ENCODE results near the gene HRG. TPM values are rescaled to one million over a fixed set of nuclear protein-coding genes. Genes with fewer than 3 reads are reported as not detected.

Gene HRG
- total and polyA plus RNA-seq, 2 of the 8 experiments (the other 6 are each of a cell fraction or from before 2014, with no cell fraction given), result 0.03 to 0.15 TPM

- TF ChIP-seq ATF3 (IDR thresholded peaks at IDR 0.05; ENCODE audit: insufficient read depth, low read depth, low read length), result no peak
- TF ChIP-seq HDAC6 (IDR thresholded peaks at IDR 0.05; ENCODE audit: low read depth, low read length), result no peak
- TF ChIP-seq PHF8 (conservative IDR thresholded peaks at IDR 0.05; ENCODE audit: low read depth, low read length), result no peak
- TF ChIP-seq KDM5A (IDR thresholded peaks at IDR 0.05; ENCODE audit: low read length), result no peak
- no peak for TF ChIP-seq EZH2 (IDR thresholded peaks at IDR 0.05; ENCODE audit: low read depth, low read length, severe bottlenecking)
- TF ChIP-seq TBP (IDR thresholded peaks at IDR 0.05; ENCODE audit: low read depth, low read length), result no peak
- no peak for TF ChIP-seq POU5F1 (IDR thresholded peaks at IDR 0.05; ENCODE audit: low read depth, low read length)
- no peak for TF ChIP-seq NRF1 (IDR thresholded peaks at IDR 0.05; ENCODE audit: low read depth, low read length)
- TF ChIP-seq RXRA (IDR thresholded peaks at IDR 0.05; ENCODE audit: insufficient read depth, low read depth, low read length), result no peak
- TF ChIP-seq POLR2A (IDR thresholded peaks at IDR 0.05; ENCODE audit: control extremely low read depth in 1 of 2, low read depth in 2 of 2, low read length in 2 of 2), result no peak
- no peak for TF ChIP-seq CHD2 (IDR thresholded peaks at IDR 0.05; ENCODE audit: low read length)
- TF ChIP-seq GTF2F1 (IDR thresholded peaks at IDR 0.05; ENCODE audit: borderline replicate concordance, low read depth, low read length), result no peak
- H3K27me3 ChIP-seq (replicated peaks in 1 of 4; ENCODE audit: control insufficient read depth in 3 of 4, extremely low read depth in 1 of 4, insufficient read depth in 3 of 4, low read length in 3 of 4), result no peaks in the 10 kb centered on the region; a peak in 1 of 7 replicates
- H2BK120ac ChIP-seq (replicated peaks; ENCODE audit: low read depth, low read length), result no peak overlapping the region
- H3K4me2 ChIP-seq (ENCODE audit: insufficient read depth in 1 of 2, low read depth in 2 of 2, low read length in 2 of 2), result no peak overlapping the region
- 98% methylated on average over 8 of the region's 8 CpGs; no CpG with 5 or more reads in 1 of the 2 experiments for WGBS, 2 experiments (ENCODE audit: extremely low coverage in 1 of 2, insufficient coverage in 1 of 2, insufficient read length in 1 of 2, insufficient replicate concordance in 2 of 2, low coverage in 1 of 2, low lambda C conversion rate in 2 of 2, missing lambda C conversion rate in 1 of 2)
- H3K23ac ChIP-seq (ENCODE audit: insufficient read length), result no peak overlapping the region
- H2AFZ ChIP-seq (ENCODE audit: low read length), result no peak overlapping the region
- H2BK15ac ChIP-seq (ENCODE audit: low read length), result no peak overlapping the region
- H3K4me1 ChIP-seq (replicated peaks in 1 of 4; ENCODE audit: control insufficient read depth in 3 of 4, insufficient read depth in 4 of 4, low read length in 3 of 4), result peaks cover 0 to 7% (median 6%) of the 10 kb centered on the region in 4 experiments; a peak in 6 of 7 replicates
- H3K36me3 ChIP-seq (ENCODE audit: control insufficient read depth in 2 of 4, insufficient read depth in 4 of 4, low read length in 3 of 4), result no peaks in the 10 kb centered on the region
- H4K5ac ChIP-seq (ENCODE audit: insufficient read length, low read depth, low read length), result no peak overlapping the region
- no peak overlapping the region for H3K27ac ChIP-seq (ENCODE audit: low read depth, low read length)
- CTCF ChIA-PET (ENCODE audit: partially characterized antibody), result interaction anchor here (0.6 to 12.9 kb wide), 37 partner anchors 9 to 349 kb away, joined by 3 to 333 read pairs (median 5); partner anchors contain the start of genes DNAJB11, FETUB and HRG
- H3K79me1 ChIP-seq (ENCODE audit: low read depth, low read length), result no peaks in the 10 kb centered on the region
- no peak overlapping the region for H3K4ac ChIP-seq (replicated peaks; ENCODE audit: insufficient read length, low read depth, low read length)
- H2BK20ac ChIP-seq (ENCODE audit: low read length), result no peak overlapping the region
- no peak overlapping the region for H3K18ac ChIP-seq (ENCODE audit: extremely low read depth, low read length)
- H4K91ac ChIP-seq (replicated peaks; ENCODE audit: insufficient read length, low read length), result peak overlapping the region; percentile 49
- H4K20me1 ChIP-seq (replicated peaks in 1 of 2; ENCODE audit: control insufficient read depth in 1 of 2, insufficient read depth in 2 of 2, low read length in 2 of 2), result no peaks in the 10 kb centered on the region
- no peak overlapping the region for H3K14ac ChIP-seq (ENCODE audit: insufficient read length)
- H3K56ac ChIP-seq (replicated peaks; ENCODE audit: insufficient read length, low read depth, low read length), result no peak overlapping the region
- no peak overlapping the region for H3K4me3 ChIP-seq (ENCODE audit: extremely low read depth in 1 of 4, insufficient read depth in 2 of 4, low read depth in 3 of 4, low read length in 4 of 4)
- FAIRE-seq (no peak), DNase-seq (ENCODE audit: low read depth in 1 of 2, low spot score in 2 of 2) (no peak)
- H2AK5ac ChIP-seq (ENCODE audit: low read depth, low read length), result no peak overlapping the region
- no peaks in the 10 kb centered on the region for H3K79me2 ChIP-seq (ENCODE audit: control insufficient read depth in 1 of 2, insufficient read depth in 2 of 2, low read length in 2 of 2)
- no peak overlapping the region for H2BK5ac ChIP-seq (ENCODE audit: low read depth, low read length)
- POLR2A ChIA-PET (ENCODE audit: partially characterized antibody), result interaction anchor here (0.6 to 6.2 kb wide), 5 partner anchors 19 to 190 kb away, joined by 3 to 87 read pairs (median 6); partner anchors contain the start of genes EIF4A2 and RFC4
- H2BK12ac ChIP-seq (ENCODE audit: low read depth, low read length), result no peak overlapping the region
- H3K23me2 ChIP-seq (ENCODE audit: low read depth, low read length), result no peaks in the 10 kb centered on the region
- H3K9me3 ChIP-seq (ENCODE audit: insufficient read depth in 2 of 2, low read depth in 1 of 2, low read length in 1 of 2), result no peaks in the 10 kb centered on the region
- no peak overlapping the region for H3K9ac ChIP-seq (replicated peaks in 1 of 4; ENCODE audit: extremely low read depth in 1 of 4, low read depth in 3 of 4, low read length in 3 of 4)
- no peak overlapping the region for H4K8ac ChIP-seq (ENCODE audit: extremely low read depth, insufficient read depth, low read length)
Measured at GRCh38 chr3:186616299-186616617, 49.6 kb upstream of the HRG start.
